HK-2 (cell line): ENCODE results near the gene CCNL1.
A peak's percentile ranks its signal among the peaks of the same experiment; 100 is the strongest.

ENCODE experiments used
- DNase-seq: peaks from one replicate; pipeline ENCODE4 v3.0.0-alpha.2; 2018; ENCODE audit not compliant: unreplicated experiment

The CCNL1 gene

DNA sequence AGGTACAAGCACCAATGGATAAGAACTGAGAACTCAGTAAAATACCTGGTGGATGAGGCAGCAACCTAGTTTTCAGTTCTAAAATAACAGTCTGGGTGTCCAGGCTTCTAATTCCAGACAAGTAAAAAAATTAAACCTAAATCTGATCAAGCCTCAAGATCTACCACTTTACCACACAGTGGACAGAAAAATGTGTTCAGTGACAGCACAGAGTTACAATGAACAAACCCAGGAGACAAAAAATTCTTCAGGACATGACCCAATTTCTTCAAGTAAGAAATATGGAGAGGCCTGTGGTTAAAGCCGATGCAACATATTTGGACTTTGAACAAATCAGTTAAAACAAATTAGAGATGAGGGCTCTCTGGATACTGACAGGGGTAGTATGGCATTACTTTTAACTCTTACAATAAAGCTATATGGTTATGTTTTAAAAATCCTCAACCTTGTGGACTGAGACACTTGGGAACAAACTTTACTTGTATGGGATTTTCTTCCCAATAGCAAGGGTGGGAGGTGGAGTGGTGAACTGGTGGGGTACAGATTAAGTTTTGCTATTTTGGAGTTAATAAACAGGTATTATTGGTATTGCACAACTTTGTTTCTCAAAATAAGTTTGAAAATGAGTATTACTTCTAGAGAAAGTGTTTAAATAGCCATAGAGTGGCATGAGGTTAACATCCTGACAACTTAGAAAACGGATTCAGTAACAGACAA, 14.2 kb downstream of the CCNL1 start:
- no peak for DNase-seq

- DNase-seq = no peak
These were observed 17.6 kb downstream of the CCNL1 start for GRCh38 chr3:157142315-157142714.

- DNase-seq = no peak
These were observed 19.9 kb downstream of the CCNL1 start for GRCh38 chr3:157139938-157140534.

DNA sequence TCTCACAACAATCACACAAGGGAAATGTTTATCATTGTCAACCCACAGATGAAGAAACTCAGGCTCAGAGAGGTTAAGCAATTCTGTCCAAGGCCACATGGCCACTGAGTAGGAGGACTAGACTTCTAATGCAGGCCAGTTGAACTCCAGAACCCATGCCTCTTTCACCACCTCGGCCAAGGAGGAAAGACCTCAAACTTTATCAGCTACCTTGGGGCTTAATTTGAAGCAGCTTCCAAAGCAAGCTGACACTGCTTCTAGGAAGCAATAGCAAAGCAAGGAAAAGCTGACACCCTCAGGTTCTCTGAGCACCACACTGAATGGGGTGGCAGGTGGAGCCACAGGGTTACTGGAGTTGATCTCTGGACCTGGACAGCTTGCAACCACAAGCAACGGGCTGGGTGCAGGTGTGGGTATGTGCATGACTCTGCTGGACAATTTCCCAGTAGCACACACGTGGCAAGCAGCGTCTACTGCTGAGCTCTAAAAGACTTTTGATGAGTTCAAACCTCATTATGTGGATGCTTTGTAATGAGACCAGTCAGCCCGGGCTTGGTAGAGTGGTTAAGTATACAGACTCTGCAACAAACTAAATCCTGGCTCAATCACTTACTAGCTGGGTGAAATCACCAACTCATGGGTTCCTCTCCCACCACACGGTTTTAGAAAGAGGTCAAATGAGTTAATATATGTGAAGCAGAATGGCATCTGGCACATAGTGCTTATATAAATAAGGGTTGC, 23.1 kb downstream of the CCNL1 start:
- DNase-seq = peak; percentile 55

DNA sequence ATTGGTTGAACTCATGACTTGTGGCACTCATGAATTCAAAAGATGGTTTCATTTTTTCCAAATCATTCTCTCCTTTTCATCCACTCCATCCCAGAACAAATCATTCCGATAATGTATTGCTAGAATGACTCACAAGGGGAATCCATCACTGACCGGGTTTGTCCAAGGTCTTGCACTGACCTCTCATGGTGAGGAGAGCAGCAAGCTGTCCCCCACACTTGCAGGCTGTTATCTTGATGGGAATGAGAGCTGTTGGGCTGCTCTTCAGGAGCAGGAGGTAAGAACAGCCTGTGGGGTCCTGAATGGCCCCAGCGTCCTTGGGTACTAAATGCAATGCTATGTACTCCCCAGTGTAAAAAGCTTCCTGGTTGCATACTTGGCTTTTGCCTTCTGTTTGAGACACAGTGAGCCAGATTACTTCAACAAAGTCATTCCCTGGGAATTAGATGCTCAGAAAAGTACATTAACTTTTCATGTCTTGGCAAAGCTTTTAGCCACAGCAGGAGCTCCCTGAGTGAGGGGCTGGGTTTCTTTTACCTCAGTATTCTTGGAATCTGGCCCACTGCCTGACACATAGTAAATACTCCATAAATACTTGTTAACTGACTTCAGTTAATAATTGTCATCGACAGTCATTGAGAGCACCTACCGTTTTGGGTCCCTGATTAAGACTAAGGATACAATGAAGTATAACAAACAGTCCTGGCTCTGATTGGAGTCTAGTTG, 24.1 kb downstream of the CCNL1 start:
- no peak for DNase-seq

GRCh38 chr3:157134620-157135191, 25.2 kb downstream of the CCNL1 start:
- no peak for DNase-seq

DNA sequence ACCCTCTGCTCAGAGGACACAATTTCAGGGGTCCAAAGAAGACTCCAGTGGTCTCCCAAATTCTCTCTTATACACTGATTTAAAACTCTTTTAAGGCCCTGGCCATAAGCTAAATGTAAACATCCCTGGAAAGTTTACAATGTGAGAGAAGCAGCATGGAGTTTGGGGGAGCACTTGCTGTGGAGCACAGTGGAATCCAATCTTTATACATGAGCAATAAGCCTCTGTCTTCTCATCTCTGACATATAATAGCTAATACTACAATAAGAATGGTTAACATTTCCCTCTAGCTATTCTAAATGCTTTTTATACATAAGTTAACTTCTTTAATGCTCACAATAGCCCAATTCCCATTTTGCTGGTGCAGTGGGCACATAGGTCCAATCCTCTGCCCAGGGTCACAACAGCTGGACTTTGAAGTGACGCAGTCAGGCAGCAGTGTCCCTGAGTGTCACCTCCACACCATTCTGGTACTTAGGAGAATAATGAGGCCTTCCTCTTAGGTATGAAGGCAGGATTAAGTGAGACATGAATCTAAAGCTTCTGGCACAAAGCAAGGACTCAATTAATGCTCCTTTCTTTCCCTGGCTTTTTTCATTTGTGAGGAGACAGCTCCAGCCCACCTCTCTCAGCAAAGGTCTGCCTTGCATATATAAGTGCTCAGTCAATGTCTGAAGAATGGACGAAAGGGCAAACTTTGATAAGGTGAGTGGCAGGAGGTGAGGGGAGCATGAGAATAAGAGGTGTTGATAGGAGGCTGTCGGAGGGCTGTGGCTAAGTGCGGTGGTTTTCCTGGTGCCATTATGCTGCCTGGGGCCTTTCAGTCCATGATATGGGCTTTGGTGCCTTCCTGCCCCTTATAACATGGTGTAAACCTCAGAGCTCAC, 26.3 kb downstream of the CCNL1 start:
- no peak for DNase-seq

- DNase-seq = no peak
These were observed 27.0 kb downstream of the CCNL1 start for GRCh38 chr3:157132936-157133335.

- no peak for DNase-seq
These were observed 27.6 kb downstream of the CCNL1 start for GRCh38 chr3:157132341-157132740.

DNA sequence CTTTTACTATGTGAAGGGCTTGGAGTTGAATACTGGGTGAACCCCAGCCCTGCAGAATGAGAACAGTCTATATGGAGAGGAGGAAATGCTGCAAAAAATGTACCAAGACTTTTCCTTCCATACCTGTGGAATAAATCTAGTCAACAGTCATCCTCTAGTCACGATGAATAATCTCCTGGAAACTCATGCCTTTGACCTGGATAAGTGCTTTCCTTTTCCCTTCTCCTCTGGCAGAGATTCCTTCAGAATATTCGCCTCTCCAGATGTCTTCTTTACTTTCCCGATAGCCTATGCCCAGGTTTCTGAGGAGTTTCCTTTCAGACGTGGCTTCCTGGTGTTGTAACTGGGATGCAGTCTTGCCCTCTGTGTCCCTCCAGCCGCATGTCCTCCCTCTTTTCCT, 28.1 kb downstream of the CCNL1 start:
- DNase-seq = no peak

- DNase-seq = peak; percentile 83
These were observed 29.3 kb downstream of the CCNL1 start for GRCh38 chr3:157130467-157131251.

DNA sequence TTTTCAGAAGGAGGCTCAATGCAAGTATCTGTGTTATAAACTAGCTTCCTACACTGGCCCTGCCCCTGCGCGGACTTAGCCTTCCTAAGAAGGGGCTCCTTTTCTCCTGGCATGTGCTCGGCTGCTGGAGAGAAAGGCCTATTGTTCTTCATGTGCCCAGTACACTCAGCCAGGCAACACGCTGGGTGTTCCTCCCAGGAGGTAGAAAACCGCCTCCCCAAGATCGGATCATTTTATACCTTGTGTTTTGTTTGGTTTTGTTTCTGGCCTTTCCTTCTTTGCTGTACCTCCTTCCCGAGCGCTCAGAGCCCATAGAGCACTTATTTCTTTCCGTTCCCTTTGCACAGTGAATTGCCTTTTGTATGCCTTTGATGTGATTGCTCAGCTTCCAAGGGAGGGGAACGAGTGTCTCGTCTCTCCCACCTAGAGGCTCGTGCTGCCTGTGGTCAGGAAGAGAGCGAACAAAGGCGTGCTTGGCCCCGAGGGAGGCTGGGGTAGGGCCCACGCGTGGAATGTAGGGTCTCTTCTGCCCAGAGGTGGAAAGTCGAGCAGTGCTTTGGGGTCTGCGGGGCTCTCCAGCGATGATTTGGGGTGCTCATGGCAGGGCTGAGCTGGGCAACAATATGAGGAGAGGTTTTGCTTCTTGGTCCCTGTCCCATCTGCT, 30.0 kb downstream of the CCNL1 start:
- peak; percentile 64 for DNase-seq

- peak; percentile 93 for DNase-seq
These were observed 30.9 kb downstream of the CCNL1 start for GRCh38 chr3:157128771-157129681.

DNA sequence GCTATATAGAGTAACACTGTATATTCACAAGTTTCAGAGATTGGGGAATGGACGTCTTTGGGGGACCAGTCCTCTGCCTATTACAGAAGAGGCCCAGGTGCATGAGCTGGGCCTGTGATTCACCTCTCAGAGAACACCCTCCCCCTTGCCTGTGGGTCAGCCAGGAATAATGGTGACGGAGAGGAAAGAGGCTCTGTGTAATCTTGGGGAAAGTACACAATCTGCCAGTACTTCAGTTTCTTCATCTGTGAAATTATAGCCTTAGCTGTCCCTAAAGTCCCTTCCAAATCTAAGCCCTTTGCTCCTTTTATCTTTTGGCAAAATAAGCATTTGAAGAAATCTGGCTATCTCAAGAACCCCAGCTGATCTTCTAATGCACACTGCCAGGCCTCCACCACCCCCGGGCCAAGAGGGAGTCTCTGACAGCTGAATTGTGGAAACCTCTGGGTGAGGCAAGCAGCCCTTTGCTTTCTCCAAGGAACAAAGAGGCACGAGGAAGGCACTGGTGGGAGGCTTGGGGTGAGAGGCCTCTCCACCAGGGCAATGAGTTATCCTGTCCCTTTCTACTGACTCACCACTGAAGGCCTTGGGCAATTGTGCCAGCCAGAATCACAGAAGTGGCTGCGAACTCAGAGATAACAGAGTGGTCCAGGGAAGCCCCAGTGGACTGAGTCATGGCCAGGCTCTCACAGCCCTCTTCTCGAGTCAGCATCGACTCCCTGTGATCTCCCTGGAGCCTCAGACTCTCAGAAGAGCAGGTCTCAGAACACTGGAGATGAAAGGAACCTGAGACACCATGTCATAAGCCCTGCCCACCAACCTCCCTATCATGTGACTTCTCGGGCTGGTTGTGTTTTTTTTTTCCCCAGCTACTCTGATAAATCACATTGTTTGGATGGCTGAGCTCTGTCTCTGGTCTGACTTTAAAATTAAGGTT, 31.8 kb downstream of the CCNL1 start:
- DNase-seq = peak; percentile 90

DNA sequence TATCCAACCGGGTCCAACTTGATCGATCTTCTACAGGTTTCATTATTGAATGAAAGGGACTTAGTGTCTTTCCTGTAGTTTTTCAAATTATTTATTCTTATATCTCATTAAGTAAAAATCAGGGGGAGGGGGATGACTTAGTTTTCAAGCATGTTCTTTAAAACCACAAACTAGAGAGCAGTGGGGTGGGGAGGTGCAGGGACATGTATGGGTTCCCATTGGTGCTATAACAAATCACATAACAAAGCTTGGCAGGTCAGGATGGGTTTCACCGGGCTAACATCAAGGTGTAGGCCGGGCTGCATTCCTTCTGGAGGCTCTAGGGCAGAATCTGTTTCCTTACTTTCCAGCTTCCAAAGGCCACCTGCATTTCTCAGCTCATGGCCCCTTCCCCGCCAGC, 32.7 kb downstream of the CCNL1 start:
- DNase-seq = no peak

DNA sequence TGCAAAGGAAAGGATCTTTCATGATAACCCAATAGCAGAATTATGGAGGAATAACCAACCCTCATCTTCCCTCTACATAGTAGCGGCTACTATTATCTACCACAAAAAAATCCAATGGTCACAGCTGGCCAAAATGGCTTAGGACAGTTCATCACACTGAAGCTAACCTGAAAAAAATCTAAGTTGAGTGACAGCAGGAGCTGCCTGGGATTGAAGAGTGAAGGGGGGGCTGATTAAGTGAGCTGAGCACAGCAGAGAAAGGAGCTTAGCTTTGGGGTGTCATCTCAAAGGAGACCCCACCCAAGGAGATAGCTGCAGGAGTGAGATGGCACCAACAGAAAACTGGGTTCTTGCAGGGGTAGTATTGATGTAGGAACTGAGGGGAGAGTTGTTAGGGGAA, 33.6 kb downstream of the CCNL1 start:
- no peak for DNase-seq

GRCh38 chr3:157125101-157125500, 34.8 kb downstream of the CCNL1 start:
- no peak for DNase-seq
